IMR-90 (cell line): Measurements from ENCODE around the gene ADAM12. TPM values are rescaled to one million over a fixed set of nuclear protein-coding genes. Genes with fewer than 3 reads are reported as not detected.
A peak's percentile ranks its signal among the peaks of the same experiment; 100 is the strongest.

Source experiments
- ATAC-seq: fragments of 200-7000 bp; cut with Tn5 transposase; 2 replicates; pipeline ENCODE4 v1.9.1; 2020; ENCODE audit warnings: low read depth, mild to moderate bottlenecking, moderate library complexity
- BruUV-seq: library from RNA; stranded (reverse); fragments of 400-500 nt; replicated peaks from 2 replicates; lab custom pipeline; 2021; lab: Mats Ljungman, UMichigan
- CTCF ChIA-PET: fragments of 300-600 bp; formaldehyde crosslinking; extraction: SDS; loops from one replicate; lab custom pipeline; 2021; ENCODE audit warnings: antibody characterized with exemption; lab: Yijun Ruan, JAX
- POLR2A ChIA-PET: fragments of 300-600 bp; sonication (Branson Sonifier 250); formaldehyde crosslinking; loops from one replicate; lab custom pipeline; 2022; ENCODE audit warnings: antibody characterized with exemption; ENCODE audit not compliant: unreplicated experiment; lab: Charles Lee
- DNase-seq: peaks from one replicate; pipeline ENCODE4 v3.0.0; 2013
- H2AFZ ChIP-seq: replicated peaks from 2 replicates; pipeline ENCODE3; 2013; ENCODE audit warnings: low read length, mild to moderate bottlenecking; ENCODE audit not compliant: poor library complexity
- H2AK5ac ChIP-seq: 2 replicates; pipeline ENCODE4 v1.6.1; 2013; ENCODE audit warnings: low read depth, low read length, inconsistent platforms
- H2AK9ac ChIP-seq: replicated peaks from 2 replicates; pipeline ENCODE3; 2013; ENCODE audit warnings: mild to moderate bottlenecking, low read depth, low read length, moderate library complexity; ENCODE audit not compliant: poor library complexity
- H2BK120ac ChIP-seq: 2 replicates; pipeline ENCODE4 v1.6.1; 2013; ENCODE audit warnings: low read depth, low read length, inconsistent platforms
- H2BK15ac ChIP-seq: 3 replicates; pipeline ENCODE4 v1.6.1; 2013; ENCODE audit warnings: low read depth, low read length, inconsistent platforms
- H2BK20ac ChIP-seq: 2 replicates; pipeline ENCODE4 v1.6.1; 2013; ENCODE audit warnings: low read depth, mild to moderate bottlenecking, inconsistent platforms, low read length, moderate library complexity
- H2BK5ac ChIP-seq: 2 replicates; pipeline ENCODE4 v1.6.1; 2013; ENCODE audit warnings: mild to moderate bottlenecking, low read depth, low read length, inconsistent platforms; ENCODE audit not compliant: poor library complexity, severe bottlenecking
- H3K14ac ChIP-seq: replicated peaks from 2 replicates; pipeline ENCODE4 v1.6.1; 2013; ENCODE audit warnings: low read depth, low read length, inconsistent platforms
- H3K18ac ChIP-seq: 2 replicates; pipeline ENCODE4 v1.6.1; 2013; ENCODE audit warnings: low read depth, low read length, control low read depth
- H3K23ac ChIP-seq: 2 replicates; pipeline ENCODE4 v1.6.1; 2013; ENCODE audit warnings: low read depth, low read length, inconsistent platforms
- H3K27ac ChIP-seq: 2 replicates; pipeline ENCODE4 v1.5.1; 2013; ENCODE audit warnings: mild to moderate bottlenecking, control low read depth, low read length; ENCODE audit not compliant: insufficient read depth
- H3K27me3 ChIP-seq: 2 replicates; pipeline ENCODE4 v1.6.1; 2013; ENCODE audit warnings: low read length; ENCODE audit not compliant: control insufficient read depth, insufficient read depth
- H3K36me3 ChIP-seq: 2 replicates; pipeline ENCODE4 v1.6.1; 2013; ENCODE audit warnings: low read length, mixed read lengths; ENCODE audit not compliant: control insufficient read depth, insufficient read depth
- H3K4ac ChIP-seq: 2 replicates; pipeline ENCODE4 v1.6.1; 2013; ENCODE audit warnings: low read depth, low read length, inconsistent platforms
- H3K4me1 ChIP-seq: 2 replicates; pipeline ENCODE4 v1.6.1; 2013; ENCODE audit warnings: low read length, mixed read lengths; ENCODE audit not compliant: control insufficient read depth, insufficient read depth
- H3K4me2 ChIP-seq: 2 replicates; pipeline ENCODE4 v1.6.1; 2013; ENCODE audit warnings: low read depth, mild to moderate bottlenecking, control low read depth, low read length, moderate library complexity
- H3K4me3 ChIP-seq: 2 replicates; pipeline ENCODE4 v1.5.1; 2013; ENCODE audit warnings: low read depth, mild to moderate bottlenecking, control low read depth, low read length, moderate library complexity; ENCODE audit not compliant: insufficient read depth
- H3K56ac ChIP-seq: 2 replicates; pipeline ENCODE4 v1.6.1; 2013; ENCODE audit warnings: low read length, inconsistent platforms; ENCODE audit not compliant: insufficient read depth; ENCODE audit errors: extremely low read depth
- H3K79me1 ChIP-seq, 2 experiments: 2 replicates each; pipeline ENCODE4 v1.6.1; 2013; ENCODE audit warnings: low read length in 2 of 2, inconsistent platforms in 1 of 2, low read depth in 1 of 2
- H3K9ac ChIP-seq: 2 replicates; pipeline ENCODE4 v1.6.1; 2013; ENCODE audit warnings: low read depth, low read length, control low read depth
- H3K9me1 ChIP-seq: 2 replicates; pipeline ENCODE4 v1.6.1; 2013; ENCODE audit warnings: low read length, inconsistent platforms; ENCODE audit not compliant: insufficient read depth
- H3K9me3 ChIP-seq: 2 replicates; pipeline ENCODE4 v1.6.1; 2013; ENCODE audit warnings: low read length; ENCODE audit not compliant: control insufficient read depth, insufficient read depth
- H4K20me1 ChIP-seq: 2 replicates; pipeline ENCODE4 v1.6.1; 2013; ENCODE audit warnings: low read length, inconsistent platforms; ENCODE audit not compliant: insufficient read depth
- H4K5ac ChIP-seq: 2 replicates; pipeline ENCODE4 v1.6.1; 2013; ENCODE audit warnings: mild to moderate bottlenecking, low read depth, low read length, control low read depth
- H4K8ac ChIP-seq, 2 experiments: 2 replicates each; pipeline ENCODE4 v1.6.1; 2013; ENCODE audit warnings: low read depth in 2 of 2, low read length in 2 of 2, control low read depth in 1 of 2, inconsistent platforms in 1 of 2
- H4K91ac ChIP-seq: 2 replicates; pipeline ENCODE4 v1.6.1; 2013; ENCODE audit warnings: low read depth, low read length, inconsistent platforms; ENCODE audit not compliant: insufficient read depth
- CTCF ChIP-seq: conservative IDR thresholded peaks from 2 replicates; pipeline ENCODE4 v1.5.1; 2012; ENCODE audit warnings: mild to moderate bottlenecking, low read depth, low read length, improper control_type of control experiment
- FOS ChIP-seq: fragments of 150-350 bp; IDR thresholded peaks from 2 replicates; pipeline ENCODE4 v1.6.1; 2016; ENCODE audit warnings: low read depth, low read length
- MAZ ChIP-seq: IDR thresholded peaks from 2 replicates; pipeline ENCODE4 v1.6.1; 2012; ENCODE audit warnings: low read depth, mild to moderate bottlenecking, low read length, improper control_type of control experiment, moderate library complexity, borderline replicate concordance
- RAD21 ChIP-seq: IDR thresholded peaks from 2 replicates; pipeline ENCODE4 v1.6.1; 2012; ENCODE audit warnings: low read length, improper control_type of control experiment
- RFX5 ChIP-seq: IDR thresholded peaks from 2 replicates; pipeline ENCODE4 v1.8.0; 2012; ENCODE audit warnings: low read depth, mild to moderate bottlenecking, low read length, moderate library complexity
- SMC3 ChIP-seq: fragments of 150-350 bp; IDR thresholded peaks from 2 replicates; pipeline ENCODE4 v1.6.1; 2016; ENCODE audit warnings: low read depth, mild to moderate bottlenecking, antibody characterized with exemption, low read length, moderate library complexity
- WGBS, 2 experiments: methylation state at CpG; one replicate each; pipeline versions ENCODE4 v1.1.5 to v1.1.7; 2013; ENCODE audit warnings: missing lambda C conversion rate in 2 of 2; ENCODE audit not compliant: insufficient read length in 1 of 2; ENCODE audit errors: extremely low coverage in 2 of 2; 5-methylcytosine and 5-hydroxymethylcytosine counted together
- dilution Hi-C: fragments of 300-500 bp; cut with HindIII; formaldehyde crosslinking; loops from one replicate; pipeline ENCODE4 v1.14.3; 2018; ENCODE audit warnings: low sequenced_read_pairs; ENCODE audit not compliant: unreplicated experiment
- in situ Hi-C: fragments of 300-500 bp; cut with MboI; formaldehyde crosslinking; loops from 3 replicates; pipeline ENCODE4 v1.14.3; 2019; ENCODE audit warnings: low sequenced_read_pairs, inconsistent platforms, mixed read lengths
- intact Hi-C: fragments of 100-400 bp; cut with micrococcal nuclease; formaldehyde crosslinking; loops from 2 replicates; pipeline ENCODE4 v1.10.0; 2022
- polyA plus RNA-seq, 3 experiments: library from polyadenylated mRNA; depleted of rRNA; stranded (reverse); fragments of >200 nt; gene quantifications; 2 replicates each; pipeline ENCODE4 v1.2.3, GENCODE V29; 2012; ENCODE audit warnings: low replicate concordance in 1 of 3
- total RNA-seq: library from RNA; depleted of rRNA; stranded (reverse); fragments of >200 nt; gene quantifications from 2 replicates; pipeline ENCODE4 v1.2.3, GENCODE V29; 2012
- TF ChIP-seq, protein P1 (sequence below): fragments of 150-350 bp; IDR thresholded peaks from 2 replicates; pipeline ENCODE4 v1.6.1; 2017; ENCODE audit warnings: mild to moderate bottlenecking, antibody characterized with exemption, low read length, low read depth

The ADAM12 gene
- total and polyA plus RNA-seq, 2 of the 4 experiments (the other 2 are of a cell fraction) = 9.6 to 10.2 TPM

GRCh38 chr10:126087796-126088505 lies 300.3 kb downstream of the ADAM12 start:
- Histone ChIP-seq H3K9me3 (no peaks in the 10 kb centered on the region), H2BK15ac (no peak overlapping the region; the same call in 2 of the 3 replicates), H3K36me3 (no peaks in the 10 kb centered on the region), H3K4ac (peak overlapping the region; percentile 11), H4K8ac (no peak overlapping the region), H4K5ac (no peak overlapping the region), H3K14ac (peak overlapping the region; percentile 1; the same call in 1 of the 2 replicates), H2AK5ac (no peak overlapping the region), H2AK9ac (no peak overlapping the region), H3K4me3 (no peak overlapping the region), H2BK20ac (peak overlapping the region; percentile 1; the same call in 1 of the 2 replicates), H2BK120ac (peak overlapping the region; percentile 25; the same call in 1 of the 2 replicates), H3K56ac (no peak overlapping the region), H4K91ac (no peak overlapping the region; the same call in 1 of the 2 replicates), H2AFZ (peak overlapping the region; percentile 9), H3K27ac (no peak overlapping the region), H3K9me1 (no peaks in the 10 kb centered on the region; the same call in 1 of the 2 replicates), H3K23ac (no peak overlapping the region), H3K9ac (no peak overlapping the region), H2BK5ac (no peak overlapping the region), H3K79me1 (no peaks in the 10 kb centered on the region), H3K18ac (no peak overlapping the region), H3K27me3 (no peaks in the 10 kb centered on the region), H3K4me2 (no peak overlapping the region), H4K20me1 (no peaks in the 10 kb centered on the region), H3K4me1 (peaks cover 2% of the 10 kb centered on the region)
- CTCF ChIA-PET = interaction anchor here (0.5 kb wide), 1 partner anchor 223 kb away, joined by 3 read pairs; no protein-coding TSS in a partner anchor
- BruUV-seq = no TSS peak
- intact Hi-C loops (no loop called here), in situ Hi-C loops (no loop called here), dilution Hi-C loops (no loop called here)
- POLR2A ChIA-PET = no interaction called here
- ATAC-seq (no peak), DNase-seq (peak; percentile 76)
- 100% methylated on average over 1 of the region's 11 CpGs; no CpG with 5 or more reads in 1 of the 2 experiments for WGBS, 2 experiments
- TF ChIP-seq, protein P1, sequence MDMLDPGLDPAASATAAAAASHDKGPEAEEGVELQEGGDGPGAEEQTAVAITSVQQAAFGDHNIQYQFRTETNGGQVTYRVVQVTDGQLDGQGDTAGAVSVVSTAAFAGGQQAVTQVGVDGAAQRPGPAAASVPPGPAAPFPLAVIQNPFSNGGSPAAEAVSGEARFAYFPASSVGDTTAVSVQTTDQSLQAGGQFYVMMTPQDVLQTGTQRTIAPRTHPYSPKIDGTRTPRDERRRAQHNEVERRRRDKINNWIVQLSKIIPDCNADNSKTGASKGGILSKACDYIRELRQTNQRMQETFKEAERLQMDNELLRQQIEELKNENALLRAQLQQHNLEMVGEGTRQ = no peak
- TF ChIP-seq MAZ (no peak), RAD21 (0 out of 2 replicates have a peak, but pooled peaks have one; percentile 15), CTCF (0 out of 2 replicates have a peak, but pooled peaks have one; percentile 4), FOS (no peak), RFX5 (no peak), SMC3 (0 out of 2 replicates have a peak, but pooled peaks have one; percentile 7)
